Activated naive CD4-positive, alpha-beta T cell treated with anti-CD3 and anti-CD28 coated beads, Interleukin-2, amount 10 ng/mL, durations not matched to agents 7 days and 5 days (primary cell): ENCODE data around the gene FANCI.
A peak's percentile ranks its signal among the peaks of the same experiment; 100 is the strongest.

Source experiments
- CTCF ChIA-PET: fragments of 350-600 bp; sonication (Branson Sonifier 250); formaldehyde crosslinking; loops from one replicate; lab custom pipeline; 2021; ENCODE audit warnings: antibody characterized with exemption; lab: Charles Lee
- DNase-seq: peaks from one replicate; pipeline ENCODE4 v3.0.0-alpha.2; 2020
- H3K27ac Mint-ChIP-seq: one replicate; pipeline ENCODE4 v1.8.0; 2021; ENCODE audit warnings: mild to moderate bottlenecking, moderate library complexity, mixed read lengths
- H3K27me3 Mint-ChIP-seq: one replicate; pipeline ENCODE4 v1.8.0; 2021; ENCODE audit warnings: mild to moderate bottlenecking, mixed read lengths
- H3K36me3 Mint-ChIP-seq: one replicate; pipeline ENCODE4 v1.8.0; 2021; ENCODE audit warnings: mixed read lengths
- H3K4me1 Mint-ChIP-seq: one replicate; pipeline ENCODE4 v1.8.0; 2021; ENCODE audit warnings: mixed read lengths
- H3K4me3 Mint-ChIP-seq: one replicate; pipeline ENCODE4 v1.8.0; 2021; ENCODE audit warnings: mild to moderate bottlenecking, moderate library complexity, mixed read lengths
- H3K9me3 Mint-ChIP-seq: one replicate; pipeline ENCODE4 v1.8.0; 2021; ENCODE audit warnings: mixed read lengths

FANCI gene

GRCh38 chr15:89206908-89207331, 36.9 kb upstream of the FANCI start:
- CTCF ChIA-PET: interaction anchor here (0.6 to 3.0 kb wide), 51 partner anchors 8 to 302 kb away, joined by 3 to 21 read pairs (median 4); partner anchors contain the start of genes FANCI and POLG
- Mint-ChIP-seq H3K27me3 (peaks cover 20% of the 10 kb centered on the region), H3K4me1 (peaks cover 31% of the 10 kb centered on the region), H3K9me3 (no peaks in the 10 kb centered on the region), H3K27ac (no peak overlapping the region), H3K36me3 (peaks cover 3% of the 10 kb centered on the region), H3K4me3 (no peak overlapping the region)
- peak; percentile 75 for DNase-seq

- DNase-seq: no peak
- Mint-ChIP-seq H3K4me1 (peaks cover 30% of the 10 kb centered on the region), H3K36me3 (no peaks in the 10 kb centered on the region), H3K27ac (no peak overlapping the region), H3K9me3 (no peaks in the 10 kb centered on the region), H3K4me3 (no peak overlapping the region), H3K27me3 (peaks cover 20% of the 10 kb centered on the region)
- CTCF ChIA-PET: interaction anchor here (2.9 kb wide), 2 partner anchors 22 to 38 kb away, joined by 18 to 19 read pairs; no protein-coding TSS in a partner anchor
Measured at GRCh38 chr15:89208256-89208655, 35.5 kb upstream of the FANCI start.

GRCh38 chr15:89209057-89209456, 34.7 kb upstream of the FANCI start:
- H3K36me3 Mint-ChIP-seq: no peaks in the 10 kb centered on the region
- peaks cover 20% of the 10 kb centered on the region for H3K27me3 Mint-ChIP-seq
- H3K27ac Mint-ChIP-seq: no peak overlapping the region
- H3K4me3 Mint-ChIP-seq: no peak overlapping the region
- H3K9me3 Mint-ChIP-seq: no peaks in the 10 kb centered on the region
- peaks cover 21% of the 10 kb centered on the region for H3K4me1 Mint-ChIP-seq
- CTCF ChIA-PET: no interaction called here
- DNase-seq: no peak

GRCh38 chr15:89211678-89212170, 32.1 kb upstream of the FANCI start:
- CTCF ChIA-PET: no interaction called here
- Mint-ChIP-seq H3K9me3 (no peaks in the 10 kb centered on the region), H3K4me1 (peaks cover 5% of the 10 kb centered on the region), H3K27me3 (peaks cover 28% of the 10 kb centered on the region), H3K36me3 (no peaks in the 10 kb centered on the region), H3K27ac (no peak overlapping the region), H3K4me3 (no peak overlapping the region)
- no peak for DNase-seq

- Mint-ChIP-seq H3K9me3 (no peaks in the 10 kb centered on the region), H3K27ac (no peak overlapping the region), H3K4me1 (no peaks in the 10 kb centered on the region), H3K4me3 (no peak overlapping the region), H3K36me3 (no peaks in the 10 kb centered on the region), H3K27me3 (peaks cover 27% of the 10 kb centered on the region)
- no peak for DNase-seq
- CTCF ChIA-PET: interaction anchor here (0.7 to 1.4 kb wide), 3 partner anchors 9 to 38 kb away, joined by 3 to 15 read pairs (median 4); no protein-coding TSS in a partner anchor
Measured at GRCh38 chr15:89215627-89216026, 28.2 kb upstream of the FANCI start.

GRCh38 chr15:89217031-89217430, 26.7 kb upstream of the FANCI start:
- peaks cover 24% of the 10 kb centered on the region for H3K27me3 Mint-ChIP-seq
- H3K9me3 Mint-ChIP-seq: no peaks in the 10 kb centered on the region
- CTCF ChIA-PET: interaction anchor here (1.2 to 2.1 kb wide), 3 partner anchors 10 to 35 kb away, joined by 3 to 12 read pairs (median 4); no protein-coding TSS in a partner anchor
- H3K4me1 Mint-ChIP-seq: no peaks in the 10 kb centered on the region
- DNase-seq: no peak
- H3K36me3 Mint-ChIP-seq: no peaks in the 10 kb centered on the region
- H3K27ac Mint-ChIP-seq: no peak overlapping the region
- H3K4me3 Mint-ChIP-seq: no peak overlapping the region

- no peaks in the 10 kb centered on the region for H3K36me3 Mint-ChIP-seq
- H3K4me3 Mint-ChIP-seq: no peak overlapping the region
- no peaks in the 10 kb centered on the region for H3K9me3 Mint-ChIP-seq
- H3K4me1 Mint-ChIP-seq: no peaks in the 10 kb centered on the region
- H3K27ac Mint-ChIP-seq: no peak overlapping the region
- CTCF ChIA-PET: interaction anchor here (1.6 to 2.1 kb wide), 2 partner anchors 11 to 34 kb away, joined by 3 to 12 read pairs; no protein-coding TSS in a partner anchor
- DNase-seq: no peak
- peaks cover 28% of the 10 kb centered on the region for H3K27me3 Mint-ChIP-seq
Measured at GRCh38 chr15:89217686-89218376, 25.9 kb upstream of the FANCI start.

GRCh38 chr15:89218531-89218930, 25.2 kb upstream of the FANCI start:
- Mint-ChIP-seq H3K4me1 (no peaks in the 10 kb centered on the region), H3K27ac (no peak overlapping the region)

GRCh38 chr15:89221543-89221942, 22.2 kb upstream of the FANCI start, which contains the start of gene RLBP1:
Gene RLBP1 (minus strand): TSS chr15:89221579. CDS start chr15:89218975, 2,604 bp downstream.
- Mint-ChIP-seq H3K36me3 (no peaks in the 10 kb centered on the region), H3K27me3 (peaks cover 25% of the 10 kb centered on the region), H3K27ac (no peak within 1 kb of the TSS), H3K4me3 (no peak within 1 kb of the TSS), H3K4me1 (no peaks in the 10 kb centered on the region), H3K9me3 (no peaks in the 10 kb centered on the region)
- no peak for DNase-seq
- CTCF ChIA-PET: no interaction called here

More at GRCh38 chr15:89218531-89218930, 25.2 kb upstream of the FANCI start:
- Mint-ChIP-seq H3K4me3 (no peak overlapping the region), H3K27me3 (peaks cover 29% of the 10 kb centered on the region), H3K9me3 (no peaks in the 10 kb centered on the region), H3K36me3 (no peaks in the 10 kb centered on the region)
- no peak for DNase-seq
- CTCF ChIA-PET: interaction anchor here (1.6 kb wide), 1 partner anchor 34 kb away, joined by 3 read pairs; no protein-coding TSS in a partner anchor

- Mint-ChIP-seq H3K27me3 (peaks cover 27% of the 10 kb centered on the region), H3K9me3 (no peaks in the 10 kb centered on the region), H3K27ac (no peak overlapping the region), H3K4me1 (no peaks in the 10 kb centered on the region), H3K4me3 (no peak overlapping the region), H3K36me3 (no peaks in the 10 kb centered on the region)
- no peak for DNase-seq
- CTCF ChIA-PET: interaction anchor here (1.2 kb wide), 1 partner anchor 18 kb away, joined by 3 read pairs; no protein-coding TSS in a partner anchor
Measured at GRCh38 chr15:89225588-89225987, 18.2 kb upstream of the FANCI start.

GRCh38 chr15:89226359-89227221, 17.2 kb upstream of the FANCI start:
- H3K27ac Mint-ChIP-seq: no peak overlapping the region
- H3K27me3 Mint-ChIP-seq: peaks cover 31% of the 10 kb centered on the region
- CTCF ChIA-PET: no interaction called here
- no peaks in the 10 kb centered on the region for H3K36me3 Mint-ChIP-seq
- H3K4me1 Mint-ChIP-seq: no peaks in the 10 kb centered on the region
- DNase-seq: no peak
- H3K4me3 Mint-ChIP-seq: no peak overlapping the region
- H3K9me3 Mint-ChIP-seq: no peaks in the 10 kb centered on the region

- Mint-ChIP-seq H3K27ac (no peak overlapping the region), H3K9me3 (no peaks in the 10 kb centered on the region), H3K36me3 (no peaks in the 10 kb centered on the region), H3K4me3 (no peak overlapping the region), H3K27me3 (peaks cover 34% of the 10 kb centered on the region), H3K4me1 (no peaks in the 10 kb centered on the region)
- CTCF ChIA-PET: interaction anchor here (0.7 kb wide), 1 partner anchor 98 kb away, joined by 3 read pairs; no protein-coding TSS in a partner anchor
- no peak for DNase-seq
Measured at GRCh38 chr15:89227425-89227824, 16.4 kb upstream of the FANCI start.

- Mint-ChIP-seq H3K4me1 (no peaks in the 10 kb centered on the region), H3K9me3 (no peaks in the 10 kb centered on the region), H3K27ac (no peak overlapping the region), H3K27me3 (peaks cover 41% of the 10 kb centered on the region), H3K4me3 (no peak overlapping the region), H3K36me3 (no peaks in the 10 kb centered on the region)
- DNase-seq: no peak
- CTCF ChIA-PET: interaction anchor here (0.6 to 3.4 kb wide), 2 partner anchors 24 to 84 kb away, joined by 3 to 18 read pairs; no protein-coding TSS in a partner anchor
Measured at GRCh38 chr15:89230277-89230676, 13.5 kb upstream of the FANCI start.

GRCh38 chr15:89231832-89232231, 11.9 kb upstream of the FANCI start:
- no peak for DNase-seq
- H3K4me1 Mint-ChIP-seq: no peaks in the 10 kb centered on the region
- CTCF ChIA-PET: interaction anchor here (3.4 kb wide), 1 partner anchor 25 kb away, joined by 18 read pairs; no protein-coding TSS in a partner anchor
- H3K27ac Mint-ChIP-seq: no peak overlapping the region
- H3K9me3 Mint-ChIP-seq: no peaks in the 10 kb centered on the region
- no peak overlapping the region for H3K4me3 Mint-ChIP-seq
- H3K27me3 Mint-ChIP-seq: peaks cover 42% of the 10 kb centered on the region
- H3K36me3 Mint-ChIP-seq: no peaks in the 10 kb centered on the region
